Measurements from ENCODE around the gene PALLD. TPM values are rescaled to one million over a fixed set of nuclear protein-coding genes. Genes with fewer than 3 reads are reported as not detected.
A peak's percentile ranks its signal among the peaks of the same experiment; 100 is the strongest.

PALLD gene
- total and polyA plus RNA-seq, 7 donors: 40.7 to 1,991 (median 1,233) TPM

- TF ChIP-seq EP300 (IDR thresholded peaks at IDR 0.05): no peak
- no peak for TF ChIP-seq CTCF (IDR thresholded peaks at IDR 0.05)
- no peak for TF ChIP-seq POLR2A (IDR thresholded peaks at IDR 0.05)
- peak in 1 of 4 donors; percentile 5 for TF ChIP-seq POLR2AphosphoS5 (IDR thresholded peaks at IDR 0.05)
- peak overlapping the region in 3 of 4 donors; percentile 64 to 99 (median 97) for H3K27ac ChIP-seq
- no peak overlapping the region for H3K4me3 ChIP-seq
- H3K27me3 ChIP-seq: no peaks in the 10 kb centered on the region
- no peaks in the 10 kb centered on the region for H3K9me3 ChIP-seq
- intact Hi-C loops (cut with DNase I): no loop called here
- 90 to 93% methylated on average over 6 of the region's 6 CpGs for WGBS, 2 donors
- peaks cover 0 to 57% (median 48%) of the 10 kb centered on the region in 4 donors for H3K4me1 ChIP-seq
- H3K36me3 ChIP-seq: peaks cover 17 to 75% (median 32%) of the 10 kb centered on the region in 4 donors
- no peak for DNase-seq
These were observed 391.9 kb downstream of the PALLD start for GRCh38 chr4:168888715-168889215.

GRCh38 chr4:168891086-168891485, 394.2 kb downstream of the PALLD start:
- no peak for DNase-seq
- 97 to 98% methylated on average over 2 of the region's 2 CpGs for WGBS, 2 donors
- peak overlapping the region in 3 of 4 donors; percentile 41 to 97 (median 48) for H3K27ac ChIP-seq
- no peaks in the 10 kb centered on the region for H3K9me3 ChIP-seq
- intact Hi-C loops (cut with DNase I): no loop called here
- TF ChIP-seq POLR2AphosphoS5 (IDR thresholded peaks at IDR 0.05): no peak
- no peak for TF ChIP-seq EP300 (IDR thresholded peaks at IDR 0.05)
- TF ChIP-seq POLR2A (IDR thresholded peaks at IDR 0.05): no peak
- TF ChIP-seq CTCF (IDR thresholded peaks at IDR 0.05): no peak
- H3K27me3 ChIP-seq: no peaks in the 10 kb centered on the region
- H3K36me3 ChIP-seq: peaks cover 36 to 85% (median 47%) of the 10 kb centered on the region in 4 donors
- peaks cover 0 to 36% (median 27%) of the 10 kb centered on the region in 4 donors for H3K4me1 ChIP-seq
- H3K4me3 ChIP-seq: no peak overlapping the region

GRCh38 chr4:168891688-168892087, 394.8 kb downstream of the PALLD start:
- 97 to 98% methylated on average over 3 of the region's 3 CpGs for WGBS, 2 donors
- intact Hi-C loops (cut with DNase I): no loop called here

GRCh38 chr4:168892475-168892874, 395.6 kb downstream of the PALLD start:
- intact Hi-C loops (cut with DNase I): no loop called here
- Histone ChIP-seq H3K27me3 (no peaks in the 10 kb centered on the region), H3K27ac (peak overlapping the region; percentile 0 to 97 (median 34)), H3K9me3 (no peaks in the 10 kb centered on the region), H3K4me1 (peaks cover 0 to 22% (median 17%) of the 10 kb centered on the region in 4 donors), H3K36me3 (peaks cover 41 to 95% (median 60%) of the 10 kb centered on the region in 4 donors), H3K4me3 (no peak overlapping the region)
- DNase-seq: no peak
- TF ChIP-seq POLR2A (IDR thresholded peaks at IDR 0.05) (no peak), POLR2AphosphoS5 (IDR thresholded peaks at IDR 0.05) (no peak)

More at GRCh38 chr4:168891688-168892087, 394.8 kb downstream of the PALLD start:
- H3K36me3 ChIP-seq: peaks cover 39 to 87% (median 53%) of the 10 kb centered on the region in 4 donors
- TF ChIP-seq POLR2A (IDR thresholded peaks at IDR 0.05) (no peak), EP300 (IDR thresholded peaks at IDR 0.05) (no peak), POLR2AphosphoS5 (IDR thresholded peaks at IDR 0.05) (no peak), CTCF (IDR thresholded peaks at IDR 0.05) (no peak)
- H3K4me3 ChIP-seq: no peak overlapping the region
- H3K27me3 ChIP-seq: no peaks in the 10 kb centered on the region
- H3K27ac ChIP-seq: peak overlapping the region in 3 of 4 donors; percentile 41 to 97 (median 48)
- DNase-seq: no peak
- H3K9me3 ChIP-seq: no peaks in the 10 kb centered on the region
- H3K4me1 ChIP-seq: peaks cover 0 to 30% (median 21%) of the 10 kb centered on the region in 4 donors

- intact Hi-C loops (cut with DNase I): no loop called here
- Histone ChIP-seq H3K27ac (peak overlapping the region; percentile 0 to 97 (median 29)), H3K4me3 (no peak overlapping the region), H3K9me3 (no peaks in the 10 kb centered on the region), H3K4me1 (peaks cover 0 to 20% (median 13%) of the 10 kb centered on the region in 4 donors), H3K36me3 (peaks cover 49 to 98% (median 67%) of the 10 kb centered on the region in 4 donors), H3K27me3 (no peaks in the 10 kb centered on the region)
- TF ChIP-seq POLR2AphosphoS5 (IDR thresholded peaks at IDR 0.05): no peak
- TF ChIP-seq EP300 (IDR thresholded peaks at IDR 0.05): no peak
- no peak for TF ChIP-seq CTCF (IDR thresholded peaks at IDR 0.05)
- no peak for TF ChIP-seq POLR2A (IDR thresholded peaks at IDR 0.05)
- DNase-seq: no peak
- WGBS, 2 donors: 80 to 90% methylated on average over 2 of the region's 2 CpGs
These were observed 396.4 kb downstream of the PALLD start for GRCh38 chr4:168893205-168893604.

Measured in sigmoid colon (tissue), 7 donors.